Measurements from ENCODE around the gene PRSS57. TPM values are rescaled to one million over a fixed set of nuclear protein-coding genes. Genes with fewer than 3 reads are reported as not detected.

The PRSS57 gene
- total and polyA plus RNA-seq, 2 of the 4 experiments (the other 2 are of a cell fraction) = not detected

- Histone ChIP-seq H3K4me2 (ENCODE audit: low read depth, low read length) (no peak overlapping the region), H2BK120ac (ENCODE audit: low read depth, low read length) (no peak overlapping the region), H3K9me1 (ENCODE audit: insufficient read depth, low read length) (no peaks in the 10 kb centered on the region), H2BK15ac (ENCODE audit: low read depth, low read length) (no peak overlapping the region), H2AK5ac (ENCODE audit: low read depth, low read length) (no peak overlapping the region), H2BK20ac (ENCODE audit: low read depth, low read length) (no peak overlapping the region), H3K36me3 (ENCODE audit: control insufficient read depth, insufficient read depth, low read length) (peaks cover 5% of the 10 kb centered on the region; the same call in 1 of the 2 replicates), H3K4ac (ENCODE audit: low read depth, low read length) (no peak overlapping the region), H3K23ac (ENCODE audit: low read depth, low read length) (no peak overlapping the region), H4K20me1 (ENCODE audit: insufficient read depth, low read length) (no peaks in the 10 kb centered on the region; the same call in none of the 2 replicates), H3K9ac (ENCODE audit: low read depth, low read length) (no peak overlapping the region), H3K4me1 (ENCODE audit: control insufficient read depth, insufficient read depth, low read length) (peaks cover 8% of the 10 kb centered on the region; the same call in 1 of the 2 replicates), H3K27ac (ENCODE audit: insufficient read depth, low read length) (no peak overlapping the region), H4K8ac (ENCODE audit: low read depth in 2 of 2, low read length in 2 of 2) (no peak overlapping the region), H3K27me3 (ENCODE audit: control insufficient read depth, insufficient read depth, low read length) (no peaks in the 10 kb centered on the region), H4K91ac (ENCODE audit: insufficient read depth, low read depth, low read length) (no peak overlapping the region), H3K56ac (ENCODE audit: extremely low read depth, insufficient read depth, low read length) (no peak overlapping the region), H3K4me3 (ENCODE audit: insufficient read depth, low read depth, low read length) (no peak overlapping the region), H2AK9ac (replicated peaks; ENCODE audit: low read depth, low read length, poor library complexity) (no peak overlapping the region), H3K18ac (ENCODE audit: low read depth, low read length) (no peak overlapping the region), H2AFZ (replicated peaks; ENCODE audit: low read length, poor library complexity) (no peak overlapping the region), H4K5ac (ENCODE audit: low read depth, low read length) (no peak overlapping the region), H3K9me3 (ENCODE audit: control insufficient read depth, insufficient read depth, low read length) (peaks cover 7% of the 10 kb centered on the region), H3K79me1 (ENCODE audit: low read depth in 1 of 2, low read length in 2 of 2) (no peaks in the 10 kb centered on the region), H2BK5ac (ENCODE audit: low read depth, low read length, poor library complexity, severe bottlenecking) (no peak overlapping the region), H3K14ac (replicated peaks; ENCODE audit: low read depth, low read length) (no peak overlapping the region)
- CTCF ChIA-PET = no interaction called here
- POLR2A ChIA-PET (ENCODE audit: unreplicated experiment) = no interaction called here
- intact Hi-C loops (cut with micrococcal nuclease) = no loop called here
- no CpG with 5 or more reads among the region's 8 CpGs for WGBS, 2 experiments (ENCODE audit: extremely low coverage in 2 of 2, insufficient read length in 1 of 2)
- dilution Hi-C loops (cut with HindIII; ENCODE audit: low sequenced_read_pairs, unreplicated experiment) = no loop called here
- ATAC-seq (ENCODE audit: low read depth) (no peak), DNase-seq (no peak)
- in situ Hi-C loops (cut with MboI; ENCODE audit: low sequenced_read_pairs) = no loop called here
- TF ChIP-seq NFE2L2 (IDR thresholded peaks at IDR 0.05; ENCODE audit: low read depth, low read length) (no peak), BHLHE40 (IDR thresholded peaks at IDR 0.05; ENCODE audit: low read depth, low read length) (no peak), CTCF (conservative IDR thresholded peaks at IDR 0.05; ENCODE audit: low read depth, low read length) (no peak), RFX5 (IDR thresholded peaks at IDR 0.05; ENCODE audit: low read depth, low read length) (no peak), FOS (IDR thresholded peaks at IDR 0.05; ENCODE audit: low read depth, low read length) (no peak), MAZ (IDR thresholded peaks at IDR 0.05; ENCODE audit: borderline replicate concordance, low read depth, low read length) (no peak), MAFK (IDR thresholded peaks at IDR 0.05; ENCODE audit: low read depth, low read length) (no peak), CHD1 (IDR thresholded peaks at IDR 0.05; ENCODE audit: low read depth, low read length) (no peak), CEBPB (IDR thresholded peaks at IDR 0.05; ENCODE audit: low read depth, low read length) (no peak), ELK1 (IDR thresholded peaks at IDR 0.05; ENCODE audit: borderline replicate concordance, low read depth, low read length) (no peak), RAD21 (IDR thresholded peaks at IDR 0.05; ENCODE audit: low read length) (no peak), MXI1 (IDR thresholded peaks at IDR 0.05; ENCODE audit: borderline replicate concordance, low read depth, low read length) (no peak), RCOR1 (IDR thresholded peaks at IDR 0.05; ENCODE audit: insufficient replicate concordance, low read length) (no peak), SMC3 (IDR thresholded peaks at IDR 0.05; ENCODE audit: low read depth, low read length) (no peak)
- TF ChIP-seq, protein P1, sequence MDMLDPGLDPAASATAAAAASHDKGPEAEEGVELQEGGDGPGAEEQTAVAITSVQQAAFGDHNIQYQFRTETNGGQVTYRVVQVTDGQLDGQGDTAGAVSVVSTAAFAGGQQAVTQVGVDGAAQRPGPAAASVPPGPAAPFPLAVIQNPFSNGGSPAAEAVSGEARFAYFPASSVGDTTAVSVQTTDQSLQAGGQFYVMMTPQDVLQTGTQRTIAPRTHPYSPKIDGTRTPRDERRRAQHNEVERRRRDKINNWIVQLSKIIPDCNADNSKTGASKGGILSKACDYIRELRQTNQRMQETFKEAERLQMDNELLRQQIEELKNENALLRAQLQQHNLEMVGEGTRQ (IDR thresholded peaks at IDR 0.05; ENCODE audit: low read depth, low read length) = no peak
- no TSS peak for BruUV-seq (replicated peaks)
These were observed 16.0 kb upstream of the PRSS57 start for GRCh38 chr19:711254-711653.

Data from IMR-90 (cell line).